Tibial nerve (tissue), 4 donors: Measurements from ENCODE around the gene COL6A5.

Experiments used
- EP300 ChIP-seq, 2 donors: sonication (generic); formaldehyde crosslinking; IDR thresholded peaks; one replicate each; pipeline ENCODE4 v1.6.1; 2017; ENCODE audit warnings: antibody characterized with exemption in 2 of 2, mild to moderate bottlenecking in 1 of 2
- TF ChIP-seq, protein P1 (sequence below), 5 experiments: fragments of 200-600 bp in 3 of 5; fragments of 450-650 bp in 2 of 5; sonication (generic) in 3 of 5; IDR thresholded peaks; one replicate each; pipeline ENCODE4 v1.5.1; 2016 to 2019; ENCODE audit warnings: antibody characterized with exemption in 5 of 5, mild to moderate bottlenecking in 3 of 5, moderate library complexity in 2 of 5

DNA sequence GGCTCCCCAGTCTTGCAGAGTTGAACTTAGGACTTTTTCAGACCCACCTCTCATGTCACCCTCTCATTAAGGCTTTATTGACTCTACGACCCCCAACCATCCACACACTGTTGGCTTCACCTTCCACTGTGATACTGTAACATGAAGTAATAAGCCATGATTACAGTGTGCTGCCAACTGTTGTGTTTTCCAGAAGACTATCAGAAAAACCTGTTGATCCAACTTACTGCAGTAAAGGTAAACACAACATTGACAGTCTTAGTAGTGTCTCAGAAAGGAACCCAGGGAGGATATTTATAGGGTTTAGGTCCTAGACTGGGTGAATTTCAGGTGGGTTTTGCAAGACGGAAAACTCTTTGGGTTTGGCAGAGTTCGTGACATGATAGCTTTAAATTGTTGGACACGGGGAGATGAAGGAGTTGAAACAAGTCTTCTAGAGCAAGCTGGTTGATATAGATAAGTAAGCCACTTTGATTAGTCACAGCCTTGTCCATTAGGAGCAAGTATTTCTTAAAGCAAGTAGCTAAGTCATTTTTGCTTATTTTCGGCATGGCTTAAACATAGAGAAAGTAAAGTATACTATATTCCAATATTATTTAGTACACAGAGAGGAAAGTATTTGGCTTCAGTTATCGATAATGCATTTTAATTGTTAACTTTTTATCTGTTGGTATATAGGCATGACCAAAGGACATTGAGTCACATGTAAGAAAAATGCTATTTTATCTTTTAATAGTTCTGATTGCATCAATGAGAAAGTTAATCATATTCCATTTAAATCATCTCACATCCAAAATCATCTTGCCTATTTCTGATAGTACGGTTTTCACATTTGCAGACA is 2.4 kb upstream of the COL6A5 start:
- no peak for TF ChIP-seq EP300 (IDR thresholded peaks at IDR 0.05)
- TF ChIP-seq, protein P1, sequence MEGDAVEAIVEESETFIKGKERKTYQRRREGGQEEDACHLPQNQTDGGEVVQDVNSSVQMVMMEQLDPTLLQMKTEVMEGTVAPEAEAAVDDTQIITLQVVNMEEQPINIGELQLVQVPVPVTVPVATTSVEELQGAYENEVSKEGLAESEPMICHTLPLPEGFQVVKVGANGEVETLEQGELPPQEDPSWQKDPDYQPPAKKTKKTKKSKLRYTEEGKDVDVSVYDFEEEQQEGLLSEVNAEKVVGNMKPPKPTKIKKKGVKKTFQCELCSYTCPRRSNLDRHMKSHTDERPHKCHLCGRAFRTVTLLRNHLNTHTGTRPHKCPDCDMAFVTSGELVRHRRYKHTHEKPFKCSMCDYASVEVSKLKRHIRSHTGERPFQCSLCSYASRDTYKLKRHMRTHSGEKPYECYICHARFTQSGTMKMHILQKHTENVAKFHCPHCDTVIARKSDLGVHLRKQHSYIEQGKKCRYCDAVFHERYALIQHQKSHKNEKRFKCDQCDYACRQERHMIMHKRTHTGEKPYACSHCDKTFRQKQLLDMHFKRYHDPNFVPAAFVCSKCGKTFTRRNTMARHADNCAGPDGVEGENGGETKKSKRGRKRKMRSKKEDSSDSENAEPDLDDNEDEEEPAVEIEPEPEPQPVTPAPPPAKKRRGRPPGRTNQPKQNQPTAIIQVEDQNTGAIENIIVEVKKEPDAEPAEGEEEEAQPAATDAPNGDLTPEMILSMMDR (IDR thresholded peaks at IDR 0.05): no peak
